GM23338 (cell line): ENCODE results near the gene USP24.

Experiments used
- CREB1 ChIP-seq: fragments of 250-450 bp; sonication (Bioruptor Pico); IDR thresholded peaks from 2 replicates; pipeline ENCODE4 v1.5.0; 2020; ENCODE audit warnings: low read depth, mild to moderate bottlenecking, moderate library complexity
- EZH2 ChIP-seq: fragments of 200-600 bp; sonication (generic); IDR thresholded peaks from one replicate; pipeline ENCODE4 v1.8.0; 2017; ENCODE audit warnings: antibody characterized with exemption, mild to moderate bottlenecking, low read depth; ENCODE audit not compliant: unreplicated experiment
- JUNB ChIP-seq: IDR thresholded peaks from one replicate; pipeline ENCODE4 v1.6.1; 2016; ENCODE audit warnings: antibody characterized with exemption; ENCODE audit not compliant: unreplicated experiment
- NANOG ChIP-seq: IDR thresholded peaks from 2 replicates; pipeline ENCODE4 v1.6.1; 2016; ENCODE audit warnings: antibody characterized with exemption, borderline replicate concordance
- POLR2AphosphoS5 ChIP-seq: IDR thresholded peaks from 2 replicates; pipeline ENCODE4 v1.6.1; 2016; ENCODE audit warnings: antibody characterized with exemption, low read depth
- TF ChIP-seq, protein P1 (sequence below), 2 experiments: fragments of 200-600 bp in 1 of 2; sonication (generic) in 1 of 2; conservative IDR thresholded peaks; 2 replicates each; pipeline versions ENCODE4 v1.5.1 to v1.6.1; 2016 to 2017; ENCODE audit warnings: antibody characterized with exemption in 2 of 2, low read depth in 2 of 2, mild to moderate bottlenecking in 2 of 2, moderate library complexity in 1 of 2

DNA sequence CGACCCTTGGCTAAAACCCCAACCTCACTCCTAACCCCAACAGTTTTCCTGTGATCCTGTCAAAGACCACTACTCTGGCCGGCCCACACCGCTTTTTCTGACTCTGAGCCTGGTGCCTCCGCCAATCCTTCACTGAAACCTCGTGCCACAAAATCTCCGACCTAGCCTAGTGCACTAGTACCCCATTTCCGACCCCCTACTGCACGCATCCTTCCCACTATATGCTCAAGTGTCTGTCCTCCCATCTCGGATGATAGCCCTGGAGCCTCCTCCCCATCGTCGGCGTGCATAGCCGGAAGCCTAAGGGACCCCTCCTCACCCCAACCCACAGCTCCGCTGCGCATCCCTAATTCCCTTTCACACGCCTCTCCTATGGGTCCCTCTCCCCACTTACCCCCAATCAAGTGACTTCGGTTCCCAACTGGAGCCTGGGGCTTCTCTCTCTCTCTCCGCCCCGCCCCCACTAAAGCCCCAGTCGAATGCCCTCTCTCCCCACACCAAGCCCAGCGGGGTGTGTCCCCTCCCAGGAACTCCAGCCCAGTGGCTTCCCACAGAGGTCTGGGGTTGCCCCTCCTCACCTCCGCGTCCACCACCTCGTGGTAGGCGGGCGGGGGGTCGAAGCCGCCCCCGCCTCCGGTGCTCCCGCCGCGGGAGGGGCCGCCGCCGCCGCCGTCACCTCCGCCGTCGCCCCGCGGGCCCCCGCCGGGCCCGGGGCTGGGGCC, 791 bp downstream of the USP24 start:
- peak; percentile 48 for TF ChIP-seq POLR2AphosphoS5
- TF ChIP-seq, protein P1, sequence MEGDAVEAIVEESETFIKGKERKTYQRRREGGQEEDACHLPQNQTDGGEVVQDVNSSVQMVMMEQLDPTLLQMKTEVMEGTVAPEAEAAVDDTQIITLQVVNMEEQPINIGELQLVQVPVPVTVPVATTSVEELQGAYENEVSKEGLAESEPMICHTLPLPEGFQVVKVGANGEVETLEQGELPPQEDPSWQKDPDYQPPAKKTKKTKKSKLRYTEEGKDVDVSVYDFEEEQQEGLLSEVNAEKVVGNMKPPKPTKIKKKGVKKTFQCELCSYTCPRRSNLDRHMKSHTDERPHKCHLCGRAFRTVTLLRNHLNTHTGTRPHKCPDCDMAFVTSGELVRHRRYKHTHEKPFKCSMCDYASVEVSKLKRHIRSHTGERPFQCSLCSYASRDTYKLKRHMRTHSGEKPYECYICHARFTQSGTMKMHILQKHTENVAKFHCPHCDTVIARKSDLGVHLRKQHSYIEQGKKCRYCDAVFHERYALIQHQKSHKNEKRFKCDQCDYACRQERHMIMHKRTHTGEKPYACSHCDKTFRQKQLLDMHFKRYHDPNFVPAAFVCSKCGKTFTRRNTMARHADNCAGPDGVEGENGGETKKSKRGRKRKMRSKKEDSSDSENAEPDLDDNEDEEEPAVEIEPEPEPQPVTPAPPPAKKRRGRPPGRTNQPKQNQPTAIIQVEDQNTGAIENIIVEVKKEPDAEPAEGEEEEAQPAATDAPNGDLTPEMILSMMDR (conservative IDR thresholded peaks at IDR 0.05; ENCODE audit: low read depth in 2 of 2), result no peak
- no peak for TF ChIP-seq JUNB
- no peak for TF ChIP-seq CREB1 (CRISPR knock-in tag)
- TF ChIP-seq EZH2, result no peak
- no peak for TF ChIP-seq NANOG
